ENCODE results near the gene ASTN2.

GRCh38 chr9:116870566-116870965, 544.3 kb downstream of the ASTN2 start:
- TF ChIP-seq POLR2A (IDR thresholded peaks at IDR 0.05): no peak
- no peak for TF ChIP-seq CTCF (IDR thresholded peaks at IDR 0.05)

Measured in Peyer's patch (tissue), 4 donors.